GM19328 (cell line): ENCODE measurements around the gene METTL16.

ENCODE experiments used
- ATAC-seq: cut with Tn5 transposase; IDR thresholded peaks from one replicate; pipeline ENCODE4 v1.9.1; 2021; ENCODE audit warnings: mild to moderate bottlenecking, moderate library complexity; ENCODE audit not compliant: unreplicated experiment

Gene METTL16

DNA sequence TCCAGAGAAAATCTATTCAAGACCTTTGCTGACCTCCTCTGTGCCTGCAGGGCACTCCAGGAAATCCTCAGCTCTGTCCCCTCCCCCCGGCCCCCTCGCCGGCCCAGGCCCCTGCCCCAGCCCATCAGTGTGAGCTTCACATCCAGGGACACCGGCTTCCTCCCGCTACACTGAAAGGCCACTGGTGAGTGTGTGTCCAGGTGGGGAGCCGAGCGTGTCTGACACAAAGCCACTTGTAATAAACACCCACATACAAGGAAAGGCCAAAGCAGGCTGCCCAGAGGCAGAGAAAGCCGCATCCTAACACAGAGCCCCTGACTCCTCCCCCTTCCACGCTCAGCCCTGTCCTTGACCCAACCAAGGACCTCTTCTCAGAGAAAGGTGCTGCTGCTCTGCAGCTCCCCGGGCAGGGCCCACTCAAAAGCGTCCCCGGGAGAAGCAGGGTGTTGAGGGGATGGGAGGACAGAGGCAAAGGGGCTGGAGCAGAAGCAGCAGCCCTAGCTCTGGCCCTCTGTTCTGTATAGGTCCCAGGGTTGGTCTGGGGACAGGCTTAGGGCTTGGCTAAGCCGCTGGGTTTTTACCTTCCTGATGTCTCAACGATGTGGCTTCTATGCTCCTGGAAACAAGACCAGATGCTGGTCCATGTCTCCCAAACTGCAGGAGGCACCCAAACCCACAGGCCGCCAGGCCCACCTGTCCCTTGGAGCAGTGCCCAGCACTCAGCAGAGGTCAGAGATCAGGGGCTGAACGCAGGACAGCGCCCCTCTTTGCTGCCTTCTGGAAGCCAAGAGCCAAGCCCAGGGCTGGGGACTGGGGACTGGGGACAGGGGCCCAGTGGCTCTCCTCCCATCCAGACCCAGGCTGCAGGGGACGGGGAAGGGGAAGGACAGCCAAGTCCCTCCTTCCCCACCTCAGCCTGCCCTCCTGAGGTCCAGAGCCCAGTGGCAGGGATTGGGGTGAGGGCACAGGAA is 126.2 kb downstream of the METTL16 start:
- no peak for ATAC-seq

DNA sequence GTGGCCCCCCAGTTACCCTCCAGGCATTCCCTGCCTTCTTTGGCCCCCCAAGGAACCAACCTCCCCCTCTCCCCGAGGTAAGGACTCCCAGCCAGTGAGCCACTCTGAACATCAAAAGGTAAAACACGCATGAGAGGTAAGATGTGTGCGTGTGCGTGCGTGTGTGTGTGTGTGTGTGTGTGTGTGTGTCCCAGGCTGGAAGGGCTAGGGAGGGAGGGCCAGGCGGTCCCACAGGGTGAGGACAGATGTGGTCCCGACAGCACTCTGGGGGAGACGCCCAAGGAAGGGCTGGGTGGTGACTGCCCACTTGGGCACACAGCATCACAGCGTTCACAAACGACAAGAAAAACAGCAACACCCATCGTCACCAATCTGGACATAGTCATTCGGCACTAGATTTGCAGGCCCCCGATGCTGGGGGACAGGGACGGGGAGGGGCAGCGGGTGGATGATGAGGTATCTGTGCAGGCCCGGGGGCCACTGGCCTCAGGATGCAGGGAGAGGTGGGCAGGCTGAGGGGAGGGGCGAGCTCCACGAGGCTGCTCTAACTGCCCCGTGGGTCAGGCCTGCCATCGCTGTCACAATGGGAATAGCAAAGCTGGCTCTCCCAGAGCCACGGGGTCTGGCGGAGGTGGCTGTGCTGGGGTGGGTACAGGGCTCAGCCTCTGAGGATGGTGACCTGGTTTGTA is 127.1 kb downstream of the METTL16 start:
- ATAC-seq = no peak

- ATAC-seq = no peak
Measured at GRCh38 chr17:2383628-2384167, 128.0 kb downstream of the METTL16 start.

- ATAC-seq = no peak
Measured at GRCh38 chr17:2380950-2381649, 130.6 kb downstream of the METTL16 start.

DNA sequence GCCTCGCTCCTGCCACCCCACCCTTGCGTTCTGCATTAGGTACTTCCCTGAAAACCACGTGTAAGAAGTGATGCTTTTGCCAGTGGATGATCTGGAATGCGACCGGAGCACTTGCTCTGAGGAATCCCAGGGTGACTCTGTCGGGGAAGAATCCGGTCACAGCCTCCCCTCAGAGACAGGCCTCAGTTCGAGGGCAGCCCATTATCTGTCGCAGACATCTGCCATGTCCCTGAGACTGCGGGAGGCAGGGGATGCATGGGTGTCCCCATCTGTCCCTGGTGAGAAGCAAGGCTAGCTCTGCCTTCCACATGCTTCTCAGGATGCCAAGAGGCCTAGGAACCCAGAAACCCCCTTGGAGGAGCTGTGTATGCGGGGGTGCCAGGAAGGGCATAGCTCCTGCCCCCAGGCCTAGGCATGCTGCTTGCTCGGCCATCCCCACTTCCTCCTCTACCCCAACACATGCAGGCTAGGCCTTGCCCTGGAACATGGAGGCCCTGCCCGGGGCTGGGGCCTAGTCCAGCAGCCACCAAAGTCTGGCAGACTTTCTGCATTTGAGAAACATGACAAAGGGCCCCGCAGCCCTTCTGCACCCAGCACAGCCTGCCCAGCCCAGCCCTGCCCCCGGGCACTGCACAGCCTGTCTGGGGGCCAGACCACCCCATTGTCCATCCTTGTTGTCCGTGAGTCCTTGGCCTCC is 131.3 kb downstream of the METTL16 start:
- ATAC-seq = no peak

GRCh38 chr17:2379489-2380225 is 132.0 kb downstream of the METTL16 start:
- no peak for ATAC-seq

- ATAC-seq = no peak
Measured at GRCh38 chr17:2378905-2379304, 132.8 kb downstream of the METTL16 start.

- ATAC-seq = no peak
Measured at GRCh38 chr17:2377659-2378058, 134.0 kb downstream of the METTL16 start.

DNA sequence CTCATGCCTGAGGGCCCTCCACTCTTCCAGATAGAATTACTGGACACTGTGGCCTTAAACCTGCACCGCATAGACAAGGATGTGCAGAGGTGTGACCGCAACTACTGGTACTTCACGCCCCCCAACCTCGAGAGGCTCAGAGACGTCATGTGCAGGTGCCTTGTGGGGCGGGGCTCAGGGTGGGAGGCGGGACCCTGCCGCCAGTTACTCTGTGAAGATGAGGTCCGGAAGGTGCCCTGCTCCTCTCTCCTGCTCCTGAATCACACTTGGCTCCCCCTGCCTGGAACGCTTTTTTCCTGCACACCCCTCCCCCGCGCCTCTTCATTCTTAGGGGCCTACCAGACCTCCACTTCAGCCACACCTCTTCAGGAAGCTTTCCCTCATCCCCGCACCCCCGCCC is 135.6 kb downstream of the METTL16 start:
- no peak for ATAC-seq

- ATAC-seq = no peak
Measured at GRCh38 chr17:2375406-2375805, 136.3 kb downstream of the METTL16 start.

GRCh38 chr17:2374549-2375285 is 137.0 kb downstream of the METTL16 start:
- ATAC-seq = no peak

GRCh38 chr17:2373179-2373578 is 138.5 kb downstream of the METTL16 start:
- no peak for ATAC-seq

DNA sequence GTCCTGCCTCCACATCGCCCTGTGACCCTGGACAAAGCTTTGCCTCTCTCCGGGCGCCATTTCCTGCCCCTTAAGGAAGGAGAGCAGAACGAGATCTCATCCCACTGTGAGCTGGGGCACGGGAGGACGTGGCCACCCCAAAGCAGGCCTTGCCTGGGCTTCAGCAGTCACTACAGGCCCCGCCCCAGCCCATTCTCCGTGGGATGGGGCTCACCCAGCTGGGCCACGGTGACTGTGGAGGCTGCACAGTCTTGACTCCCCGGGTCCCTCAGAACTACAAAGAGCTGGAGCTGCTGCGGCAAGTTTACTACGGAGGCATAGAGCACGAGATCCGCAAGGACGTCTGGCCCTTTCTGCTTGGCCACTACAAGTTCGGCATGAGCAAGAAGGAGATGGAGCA is 139.0 kb downstream of the METTL16 start:
- ATAC-seq = no peak

- no peak for ATAC-seq
Measured at GRCh38 chr17:2372180-2372579, 139.5 kb downstream of the METTL16 start.

- no peak for ATAC-seq
Measured at GRCh38 chr17:2371183-2372130, 140.2 kb downstream of the METTL16 start.

GRCh38 chr17:2370211-2370589 is 141.5 kb downstream of the METTL16 start:
- no peak for ATAC-seq

GRCh38 chr17:2369551-2370210 is 142.0 kb downstream of the METTL16 start:
- ATAC-seq = no peak

GRCh38 chr17:2369039-2369438 is 142.6 kb downstream of the METTL16 start:
- ATAC-seq = no peak
